ENCODE data around the gene INVS. TPM values are rescaled to one million over a fixed set of nuclear protein-coding genes. Genes with fewer than 3 reads are reported as not detected.
"Not testable (repeated sequence)": the region's sequence is repeated elsewhere in the genome, so short reads cannot be mapped to it uniquely, and the experiment has no call there.

The INVS gene
- total RNA-seq, 1 experiment from 2014 or later, result 18.6 TPM

GRCh38 chr9:100125910-100126309 lies 26.9 kb downstream of the INVS start:
- DNase-seq (ENCODE audit: low read depth), result no peak

DNA sequence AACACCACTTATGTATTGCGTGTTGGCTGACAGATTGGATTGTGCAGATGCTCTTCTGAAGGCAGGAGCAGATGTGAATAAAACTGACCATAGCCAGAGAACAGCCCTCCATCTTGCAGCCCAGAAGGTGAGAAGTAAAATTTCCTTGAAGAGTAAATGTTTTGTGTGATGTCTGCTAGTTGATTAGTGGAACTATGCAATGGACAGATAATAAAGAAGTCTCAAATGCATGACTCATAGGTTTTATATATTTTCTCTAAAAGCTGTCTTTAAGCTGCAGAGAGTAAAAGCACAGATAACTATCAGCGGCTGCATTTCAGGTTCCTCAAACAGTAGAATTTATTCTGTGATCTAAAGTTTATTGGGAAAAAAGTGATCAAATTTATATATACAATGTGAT lies 27.4 kb downstream of the INVS start:
- DNase-seq (ENCODE audit: low read depth), result no peak

DNA sequence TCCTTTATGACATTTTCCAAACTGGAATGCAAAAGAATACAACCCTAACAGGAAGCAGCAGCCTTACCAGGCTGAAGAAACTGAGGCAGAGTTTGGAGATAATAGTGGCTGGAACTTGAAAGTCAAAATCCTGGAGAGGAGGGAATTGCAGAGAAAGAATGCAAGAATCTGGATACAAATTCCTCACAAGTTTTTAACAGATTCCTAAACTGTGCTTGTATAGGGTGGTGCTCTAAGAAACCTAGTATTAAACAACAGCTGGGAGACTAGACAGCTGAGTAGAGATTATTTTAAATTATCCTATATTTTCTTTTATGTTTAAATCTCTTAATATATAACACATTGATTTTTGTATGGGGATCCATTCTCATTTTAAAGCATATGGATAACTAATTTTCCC lies 30.7 kb downstream of the INVS start:
- DNase-seq (ENCODE audit: low read depth), result no peak

DNA sequence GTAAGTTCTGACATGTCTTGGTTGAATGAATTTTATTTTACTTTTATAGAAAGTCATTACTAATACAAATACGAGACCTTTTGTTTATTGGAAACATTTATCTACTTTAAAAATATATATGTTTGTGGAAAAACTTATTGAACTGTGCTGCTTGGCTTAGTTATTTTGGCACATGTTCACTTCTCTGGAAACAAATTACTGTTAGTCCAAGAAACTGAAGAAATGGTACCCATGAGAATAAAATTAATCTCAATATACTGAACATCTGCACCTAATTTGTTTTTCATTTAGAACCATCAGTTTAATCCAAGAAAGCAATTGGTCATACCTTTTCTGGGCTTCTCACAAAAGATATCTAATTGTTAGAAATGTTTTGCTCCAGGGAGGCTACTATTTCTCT lies 32.2 kb downstream of the INVS start:
- DNase-seq (ENCODE audit: low read depth), result no peak

- no peak for DNase-seq (ENCODE audit: low read depth)
These were observed 32.9 kb downstream of the INVS start for GRCh38 chr9:100131875-100132430.

DNA sequence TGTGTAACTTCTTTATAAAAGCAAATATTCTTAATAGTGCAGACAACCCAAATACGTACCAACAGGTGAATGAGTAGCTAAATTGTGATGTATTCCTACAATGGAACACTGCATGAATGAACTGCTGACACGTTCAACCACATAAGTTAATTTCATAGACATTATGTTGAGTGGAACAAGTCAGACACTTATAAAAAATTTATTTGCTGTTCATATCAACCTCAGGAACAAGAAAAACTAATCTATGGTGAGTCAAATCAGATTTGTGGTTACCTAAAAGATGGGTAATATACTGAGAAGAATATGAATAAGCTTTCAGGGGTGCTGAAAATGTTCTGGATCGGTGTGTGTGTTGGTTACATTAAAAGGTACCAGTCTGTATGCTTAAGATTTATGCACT lies 35.7 kb downstream of the INVS start:
- DNase-seq (ENCODE audit: low read depth), result no peak

- peak; percentile 9 for DNase-seq (ENCODE audit: low read depth)
These were observed 37.8 kb downstream of the INVS start for GRCh38 chr9:100136799-100137198.

DNA sequence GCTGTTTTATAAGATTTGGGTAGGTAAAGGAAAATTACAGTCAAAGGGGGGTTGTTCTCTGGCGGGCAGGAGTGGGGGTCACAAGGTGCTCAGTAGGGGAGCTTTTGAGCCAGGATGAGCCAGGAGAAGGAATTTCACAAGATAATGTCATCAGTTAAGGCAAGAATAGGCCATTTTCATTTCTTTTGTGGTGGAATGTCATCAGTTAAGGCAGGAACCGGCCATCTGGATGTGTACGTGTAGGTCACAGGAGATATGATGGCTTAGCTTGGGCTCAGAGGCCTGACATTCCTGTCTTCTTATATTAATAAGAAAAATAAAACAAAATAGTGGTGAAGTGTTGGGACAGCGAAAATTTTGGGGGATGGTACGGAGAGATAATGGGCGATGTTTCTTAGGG lies 41.3 kb downstream of the INVS start:
- not testable (repeated sequence) for DNase-seq (ENCODE audit: low read depth)

GRCh38 chr9:100141862-100142261 lies 42.8 kb downstream of the INVS start:
- DNase-seq (ENCODE audit: low read depth), result not testable (repeated sequence)

GRCh38 chr9:100145167-100145934 lies 46.3 kb downstream of the INVS start:
- not testable (repeated sequence) for DNase-seq (ENCODE audit: low read depth)

DNA sequence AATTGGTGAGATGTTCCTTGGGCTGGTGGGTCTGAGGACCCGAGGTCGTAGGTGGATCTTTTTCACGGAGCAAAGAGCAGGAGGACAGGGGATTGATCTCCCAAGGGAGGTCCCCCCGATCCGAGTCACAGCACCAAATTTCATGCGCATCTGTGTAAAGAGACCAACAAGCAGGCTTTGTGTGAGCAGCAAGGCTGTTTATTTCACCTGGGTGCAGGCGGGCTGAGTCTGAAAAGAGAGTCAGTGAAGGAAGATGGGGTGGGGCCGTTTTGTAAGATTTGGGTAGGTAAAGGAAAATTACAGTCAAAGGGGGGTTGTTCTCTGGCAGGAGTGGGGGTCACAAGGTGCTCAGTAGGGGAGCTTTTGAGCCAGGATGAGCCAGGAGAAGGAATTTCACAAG lies 46.9 kb downstream of the INVS start:
- not testable (repeated sequence) for DNase-seq (ENCODE audit: low read depth)

GRCh38 chr9:100150214-100150613 lies 51.2 kb downstream of the INVS start:
- DNase-seq (ENCODE audit: low read depth), result no peak

GRCh38 chr9:100160021-100160420 lies 61.0 kb downstream of the INVS start:
- no peak for DNase-seq (ENCODE audit: low read depth)

DNA sequence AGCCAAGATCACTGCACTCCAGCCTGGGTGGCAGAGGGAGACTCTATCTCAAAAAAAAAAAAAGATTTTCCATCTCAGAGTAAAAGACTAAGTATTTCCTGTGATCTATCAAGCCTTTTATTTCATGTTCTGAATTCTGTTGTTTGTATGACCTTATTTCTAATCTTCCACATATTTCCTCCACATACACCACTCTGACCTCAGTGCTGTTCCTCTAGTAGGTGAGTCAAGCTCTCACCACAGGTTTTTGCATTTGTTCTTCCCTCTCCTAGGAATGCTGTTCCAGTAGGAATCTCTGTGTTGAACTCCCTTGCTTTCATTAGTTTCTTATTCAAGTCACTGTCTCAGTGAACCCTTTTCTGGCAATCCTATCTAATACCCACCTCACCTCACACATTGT lies 68.1 kb downstream of the INVS start:
- no peak for DNase-seq (ENCODE audit: low read depth)

- DNase-seq (ENCODE audit: low read depth), result no peak
These were observed 69.0 kb downstream of the INVS start for GRCh38 chr9:100167915-100168654.

DNA sequence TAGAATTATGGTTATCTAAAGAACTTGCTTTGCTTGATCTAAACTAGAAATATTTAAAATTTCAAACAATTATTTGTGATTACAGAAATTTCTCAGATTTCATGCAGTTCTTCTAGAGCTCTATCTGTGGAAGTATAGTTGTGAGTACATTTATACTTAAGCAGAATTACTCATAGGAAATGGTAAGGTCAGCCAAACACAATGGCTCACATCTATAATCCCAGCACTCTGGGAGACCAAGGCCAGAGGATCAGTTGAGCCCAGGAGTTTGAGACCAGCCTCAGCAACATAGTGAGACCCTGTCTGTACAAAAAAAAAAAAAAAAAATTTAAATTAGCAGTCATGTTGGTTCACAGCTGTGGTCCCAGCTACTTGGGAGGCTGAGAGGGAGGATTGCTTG lies 71.0 kb downstream of the INVS start:
- DNase-seq (ENCODE audit: low read depth), result no peak

DNA sequence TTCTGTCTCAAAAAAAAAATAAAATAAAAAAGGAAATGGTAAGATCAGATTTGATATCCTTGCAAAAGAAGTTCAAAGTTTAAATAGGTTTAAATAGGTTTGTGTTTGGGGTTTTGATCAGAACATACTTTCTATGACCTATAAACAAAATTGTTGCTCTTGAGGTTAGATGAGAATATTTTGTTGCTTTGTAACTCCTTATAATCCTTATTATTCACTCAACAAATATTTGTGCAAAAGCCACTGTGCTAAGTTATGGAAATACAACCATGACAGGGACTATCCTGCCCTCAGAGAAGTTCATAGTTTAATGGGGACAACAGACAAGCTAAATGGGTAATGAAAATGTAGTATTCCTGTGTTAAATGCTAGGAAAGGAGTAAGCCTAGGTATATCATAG lies 71.5 kb downstream of the INVS start:
- DNase-seq (ENCODE audit: low read depth), result no peak

- DNase-seq (ENCODE audit: low read depth), result no peak
These were observed 87.3 kb downstream of the INVS start for GRCh38 chr9:100186356-100186755.

GRCh38 chr9:100190339-100190738 lies 91.3 kb downstream of the INVS start:
- DNase-seq (ENCODE audit: low read depth), result no peak

- DNase-seq (ENCODE audit: low read depth), result no peak
These were observed 92.2 kb downstream of the INVS start for GRCh38 chr9:100191264-100191663.

GRCh38 chr9:100193078-100193477 lies 94.0 kb downstream of the INVS start:
- no peak for DNase-seq (ENCODE audit: low read depth)

- no peak for DNase-seq (ENCODE audit: low read depth)
These were observed 97.2 kb downstream of the INVS start for GRCh38 chr9:100196215-100196614.

- DNase-seq (ENCODE audit: low read depth), result no peak
These were observed 97.8 kb downstream of the INVS start for GRCh38 chr9:100196828-100197227.

All from Daoy (cell line).